Hepatocyte (in vitro differentiated cells): ENCODE measurements around the gene ECE1. TPM values are rescaled to one million over a fixed set of nuclear protein-coding genes. Genes with fewer than 3 reads are reported as not detected.
A peak's percentile ranks its signal among the peaks of the same experiment; 100 is the strongest.

Experiments used
- DNase-seq: peaks from one replicate; pipeline ENCODE4 v3.0.0-alpha.2; 2016; ENCODE audit warnings: low spot score
- H2AFZ ChIP-seq: fragments of 200-600 bp; sonication (generic); 2 replicates; pipeline ENCODE4 v1.6.0; 2016; ENCODE audit warnings: antibody characterized with exemption, mild to moderate bottlenecking
- H3K27ac ChIP-seq: fragments of 200-600 bp; sonication (generic); 2 replicates; pipeline ENCODE4 v1.5.1; 2016; ENCODE audit warnings: mild to moderate bottlenecking
- H3K27me3 ChIP-seq: fragments of 200-600 bp; sonication (generic); 2 replicates; pipeline ENCODE4 v1.6.1; 2016
- H3K36me3 ChIP-seq: fragments of 200-600 bp; sonication (generic); replicated peaks from 2 replicates; pipeline ENCODE4 v1.5.1; 2016; ENCODE audit warnings: low read depth; ENCODE audit not compliant: insufficient read depth
- H3K4me1 ChIP-seq: fragments of 200-600 bp; sonication (generic); 2 replicates; pipeline ENCODE4 v1.5.1; 2016; ENCODE audit warnings: mild to moderate bottlenecking, moderate library complexity; ENCODE audit not compliant: insufficient read depth
- H3K4me2 ChIP-seq: fragments of 200-600 bp; sonication (generic); 2 replicates; pipeline ENCODE4 v1.6.0; 2016
- H3K4me3 ChIP-seq: fragments of 200-600 bp; sonication (generic); 2 replicates; pipeline ENCODE4 v1.5.1; 2016; ENCODE audit warnings: mild to moderate bottlenecking
- H3K79me2 ChIP-seq: fragments of 200-600 bp; sonication (generic); 2 replicates; pipeline ENCODE4 v1.6.0; 2017; ENCODE audit warnings: mild to moderate bottlenecking
- H3K9me2 ChIP-seq: fragments of 200-600 bp; sonication (generic); replicated peaks from 2 replicates; pipeline ENCODE4 v1.6.0; 2017; ENCODE audit warnings: mild to moderate bottlenecking; ENCODE audit not compliant: insufficient read depth
- H3K9me3 ChIP-seq: fragments of 200-600 bp; sonication (generic); 2 replicates; pipeline ENCODE4 v1.5.1; 2016; ENCODE audit warnings: low read depth, mild to moderate bottlenecking
- H4K20me1 ChIP-seq: fragments of 200-600 bp; sonication (generic); 2 replicates; pipeline ENCODE4 v1.6.0; 2016; ENCODE audit warnings: mild to moderate bottlenecking; ENCODE audit not compliant: insufficient read depth, poor library complexity, severe bottlenecking
- CTCF ChIP-seq: fragments of 200-600 bp; sonication (generic); IDR thresholded peaks from 2 replicates; pipeline ENCODE4 v1.5.1; 2016; ENCODE audit warnings: antibody characterized with exemption, mild to moderate bottlenecking; ENCODE audit not compliant: poor library complexity
- EZH2 ChIP-seq: fragments of 200-600 bp; sonication (generic); IDR thresholded peaks from 2 replicates; pipeline ENCODE4 v1.6.1; 2016; ENCODE audit warnings: antibody characterized with exemption, mild to moderate bottlenecking, borderline replicate concordance
- EZH2phosphoT487 ChIP-seq: fragments of 200-600 bp; sonication (generic); IDR thresholded peaks from one replicate; pipeline ENCODE4 v1.6.1; 2018; ENCODE audit warnings: antibody characterized with exemption, mild to moderate bottlenecking, low read depth, moderate library complexity; ENCODE audit not compliant: unreplicated experiment, severe bottlenecking
- WGBS: methylation state at CpG from one replicate; pipeline ENCODE4 v1.1.6; 2016; ENCODE audit warnings: low lambda C conversion rate; ENCODE audit errors: missing lambda C conversion rate; 5-methylcytosine and 5-hydroxymethylcytosine counted together
- polyA plus RNA-seq: library from polyadenylated mRNA; unstranded; fragments of >200 nt; fragmentation: Nextera tagmentation; extraction: Ambion mirVana; gene quantifications from 2 replicates; pipeline ENCODE4 v1.2.1, GENCODE V29; 2016
- total RNA-seq: library from RNA; depleted of rRNA; stranded (reverse); fragments of >200 nt; gene quantifications from 2 replicates; pipeline ENCODE4 v1.2.3, GENCODE V29; 2014

Gene ECE1
- total and polyA plus RNA-seq, 2 experiments from 2014 or later: 60.8 to 90.6 TPM

- no peaks in the 10 kb centered on the region for H3K9me2 ChIP-seq
- no peaks in the 10 kb centered on the region for H4K20me1 ChIP-seq
- DNase-seq: no peak
- no peak overlapping the region for H3K27ac ChIP-seq
- 98% methylated on average over 21 of the region's 21 CpGs for WGBS
- H3K9me3 ChIP-seq: no peaks in the 10 kb centered on the region
- H3K36me3 ChIP-seq: no peaks in the 10 kb centered on the region
- H3K4me2 ChIP-seq: no peak overlapping the region
- H2AFZ ChIP-seq: no peak overlapping the region
- TF ChIP-seq CTCF (no peak), EZH2 (no peak), EZH2phosphoT487 (no peak)
- no peaks in the 10 kb centered on the region for H3K27me3 ChIP-seq
- no peaks in the 10 kb centered on the region for H3K79me2 ChIP-seq
- no peaks in the 10 kb centered on the region for H3K4me1 ChIP-seq
- H3K4me3 ChIP-seq: no peak overlapping the region
Measured at GRCh38 chr1:21219674-21220073, 70.6 kb downstream of the ECE1 start.

GRCh38 chr1:21217812-21218596, 72.3 kb downstream of the ECE1 start:
- H3K36me3 ChIP-seq: no peaks in the 10 kb centered on the region
- H4K20me1 ChIP-seq: no peaks in the 10 kb centered on the region
- H3K9me3 ChIP-seq: no peaks in the 10 kb centered on the region
- H3K4me3 ChIP-seq: no peak overlapping the region
- DNase-seq: peak; percentile 46
- H3K27me3 ChIP-seq: no peaks in the 10 kb centered on the region
- H3K4me1 ChIP-seq: no peaks in the 10 kb centered on the region
- no peaks in the 10 kb centered on the region for H3K79me2 ChIP-seq
- no peaks in the 10 kb centered on the region for H3K9me2 ChIP-seq
- no peak overlapping the region for H3K27ac ChIP-seq
- H3K4me2 ChIP-seq: no peak overlapping the region
- WGBS: 90% methylated on average over 20 of the region's 20 CpGs
- no peak overlapping the region for H2AFZ ChIP-seq
- TF ChIP-seq EZH2: no peak
- TF ChIP-seq EZH2phosphoT487: no peak
- peak; percentile 30 for TF ChIP-seq CTCF

GRCh38 chr1:21216835-21217811, 73.1 kb downstream of the ECE1 start:
- Histone ChIP-seq H3K27me3 (no peaks in the 10 kb centered on the region), H4K20me1 (no peaks in the 10 kb centered on the region), H2AFZ (no peak overlapping the region), H3K4me3 (no peak overlapping the region), H3K9me2 (no peaks in the 10 kb centered on the region), H3K4me2 (no peak overlapping the region), H3K79me2 (no peaks in the 10 kb centered on the region), H3K27ac (no peak overlapping the region), H3K36me3 (no peaks in the 10 kb centered on the region), H3K9me3 (no peaks in the 10 kb centered on the region), H3K4me1 (no peaks in the 10 kb centered on the region)
- TF ChIP-seq CTCF (peak; percentile 61), EZH2phosphoT487 (no peak)
- 86% methylated on average over 18 of the region's 19 CpGs for WGBS
- peak; percentile 77 for DNase-seq
